CD4-positive, alpha-beta T cell treated with Interleukin-2 at 100 ng/mL for 4 hours (primary cell): ENCODE measurements around the gene ENPP1.
"Not testable (repeated sequence)": the region's sequence is repeated elsewhere in the genome, so short reads cannot be mapped to it uniquely, and the experiment has no call there.

Experiments used
- DNase-seq: peaks from one replicate; pipeline ENCODE4 v3.0.0-alpha.2; 2020; ENCODE audit warnings: low spot score

Gene ENPP1

DNA sequence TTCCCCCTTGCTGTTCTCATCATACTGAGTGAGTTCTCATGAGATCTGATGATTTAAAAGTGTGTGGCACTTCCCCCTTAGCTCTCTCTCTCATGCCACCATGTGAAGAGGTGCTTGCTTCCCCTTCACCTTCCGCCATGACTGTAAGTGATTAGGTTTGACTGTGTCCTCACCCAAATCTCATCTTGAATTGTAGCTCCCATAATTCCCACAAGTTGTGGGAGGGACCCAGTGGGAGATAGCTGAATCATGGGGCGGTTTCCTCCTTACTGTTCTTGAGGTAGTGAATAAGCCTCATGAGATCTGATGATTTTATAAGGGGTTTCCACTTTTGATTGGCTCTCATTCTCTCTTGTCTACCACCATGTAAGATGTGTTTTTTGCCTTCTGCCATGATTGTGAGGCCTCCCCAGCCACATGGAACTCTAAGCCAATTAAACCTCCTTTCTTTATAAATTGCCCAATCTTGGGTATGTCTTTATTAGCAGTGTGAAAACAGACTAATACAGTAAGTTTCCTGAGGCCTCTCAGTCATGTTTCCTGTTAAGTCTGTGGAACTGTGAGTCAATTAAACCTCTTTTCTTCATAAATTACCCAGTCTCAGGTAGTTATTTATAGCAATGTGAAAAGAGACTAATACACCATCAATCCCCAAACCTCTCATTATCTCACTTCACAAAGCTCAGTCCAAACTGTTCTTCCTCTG lies 108.4 kb downstream of the ENPP1 start:
- not testable (repeated sequence) for DNase-seq

DNA sequence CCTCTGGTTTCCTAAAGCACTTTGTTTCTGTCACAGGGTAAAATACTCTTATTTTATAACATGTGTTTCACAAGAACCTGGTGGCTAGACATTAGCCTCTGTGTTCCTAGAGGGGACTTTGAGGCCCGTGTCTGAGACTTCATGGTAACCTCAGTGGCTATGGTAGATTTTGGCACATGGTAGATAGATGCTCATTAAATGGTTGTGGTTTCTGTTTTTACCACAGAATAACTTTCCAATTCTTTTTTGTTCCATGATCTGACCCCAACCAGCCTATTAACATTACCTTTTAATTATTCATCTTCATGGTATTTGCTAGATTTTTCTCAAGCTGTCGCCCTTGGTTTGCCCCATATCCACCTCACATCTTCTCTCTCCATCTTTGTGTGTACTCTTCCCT lies 109.0 kb downstream of the ENPP1 start:
- no peak for DNase-seq

DNA sequence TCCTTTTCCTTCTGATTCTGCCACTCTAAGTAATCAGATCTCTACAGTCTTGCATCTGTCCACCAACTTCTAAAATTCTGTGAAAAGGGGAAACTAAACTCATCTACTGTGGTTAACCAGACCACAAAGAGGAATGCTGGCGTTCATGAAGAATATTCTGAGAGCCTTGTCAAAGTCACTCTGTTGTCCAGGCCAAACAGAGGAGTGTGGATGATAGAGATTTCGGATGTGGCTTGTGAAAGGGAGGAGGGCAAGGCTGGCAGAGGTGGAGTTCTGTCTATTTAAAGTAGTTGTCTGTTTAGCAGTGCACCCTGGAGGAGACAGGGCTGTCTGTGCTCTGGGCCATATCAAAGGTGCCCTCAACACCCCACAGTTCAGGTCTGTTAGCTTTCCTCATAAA lies 109.5 kb downstream of the ENPP1 start:
- DNase-seq: no peak

DNA sequence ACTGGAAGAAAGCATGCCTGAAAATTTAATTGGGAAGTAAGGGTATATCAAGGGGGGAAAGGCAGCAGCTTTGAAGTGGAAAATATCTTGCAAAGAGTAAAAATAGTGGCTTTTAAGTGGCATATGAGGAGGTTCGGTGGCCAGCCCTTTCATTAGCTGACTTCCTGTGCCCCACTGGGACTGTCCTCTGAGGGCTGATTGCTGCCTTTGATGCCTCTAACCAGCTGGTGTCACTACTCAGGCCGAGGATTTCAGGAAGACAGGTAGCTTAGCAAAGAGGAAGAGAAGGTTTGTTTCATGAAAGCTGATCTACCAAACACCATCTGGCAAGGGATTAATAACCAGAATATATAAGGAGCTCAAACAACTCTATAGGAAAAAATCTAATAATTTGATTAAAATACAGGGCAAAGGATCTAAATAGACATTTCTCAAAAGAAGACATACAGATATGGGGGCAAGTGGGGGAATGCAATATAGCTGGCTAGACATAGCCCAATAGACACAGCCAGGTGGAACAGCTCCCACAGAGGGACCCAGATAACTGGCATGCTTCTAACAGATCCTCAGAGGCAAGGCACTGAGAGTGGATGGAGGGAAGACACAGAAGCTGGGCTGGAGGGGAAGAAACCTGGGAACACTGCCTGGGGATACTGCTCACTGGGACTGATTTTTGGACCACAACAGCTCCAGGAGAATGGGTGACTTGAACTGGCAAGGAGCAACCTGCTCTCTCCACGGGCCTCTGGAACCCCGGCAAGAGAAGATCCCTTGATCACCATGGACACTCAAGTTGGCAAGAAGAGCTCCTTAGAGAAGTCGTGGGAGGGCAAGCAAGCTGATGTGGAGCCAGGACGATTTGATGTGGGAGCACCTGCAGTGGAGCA lies 110.2 kb downstream of the ENPP1 start:
- DNase-seq: no peak

DNA sequence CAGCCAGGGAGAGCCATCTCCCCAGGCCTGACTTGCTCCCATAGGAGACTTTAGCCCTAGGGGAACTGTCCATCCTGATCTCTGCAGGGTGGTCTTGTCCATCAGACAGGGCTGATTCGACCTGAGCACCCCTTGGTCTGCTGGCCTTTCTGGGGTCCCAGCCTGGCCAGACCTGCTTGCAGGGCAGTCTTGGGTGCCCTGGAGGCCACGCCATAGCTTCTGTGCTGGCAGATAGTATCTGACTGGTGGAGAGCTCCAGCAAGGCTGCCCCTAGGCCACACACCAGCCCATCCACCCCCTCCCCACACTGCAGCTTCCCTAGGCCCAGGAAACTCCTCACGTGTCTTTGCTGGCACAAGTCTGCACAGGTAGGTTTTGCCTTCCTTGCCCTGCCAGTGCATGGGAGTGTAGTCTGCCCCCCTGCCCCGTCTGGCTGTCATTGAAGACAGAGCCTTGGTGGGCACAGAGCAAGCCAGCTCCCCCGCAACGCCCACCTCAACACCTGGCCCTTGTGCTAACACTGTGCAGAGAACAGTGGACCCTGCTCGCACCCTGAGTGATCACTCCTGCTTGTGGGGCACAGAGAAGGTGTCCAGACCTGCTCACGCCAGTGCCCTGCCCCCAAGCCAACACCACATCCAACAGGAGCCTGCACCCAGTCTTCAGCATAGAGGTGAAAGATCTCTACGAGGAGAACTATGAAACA lies 111.0 kb downstream of the ENPP1 start:
- DNase-seq: no peak

DNA sequence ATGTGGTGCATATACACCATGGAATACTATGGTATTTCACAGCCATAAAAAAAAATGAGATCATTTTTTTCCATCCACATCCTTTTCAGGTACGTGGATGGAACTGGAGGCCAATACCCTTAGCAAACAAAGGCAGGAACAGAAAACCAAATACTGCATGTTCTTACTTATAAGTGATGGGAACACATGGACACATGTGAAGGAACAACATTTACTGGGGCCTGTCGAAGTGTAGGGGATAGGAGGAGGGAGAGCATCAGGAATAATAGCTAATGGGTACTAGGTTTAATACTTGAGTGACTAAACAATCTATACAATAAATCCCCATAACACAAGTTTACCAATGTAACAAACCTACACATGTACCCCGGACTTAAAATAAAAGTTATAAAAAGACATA lies 112.8 kb downstream of the ENPP1 start:
- DNase-seq: no peak

DNA sequence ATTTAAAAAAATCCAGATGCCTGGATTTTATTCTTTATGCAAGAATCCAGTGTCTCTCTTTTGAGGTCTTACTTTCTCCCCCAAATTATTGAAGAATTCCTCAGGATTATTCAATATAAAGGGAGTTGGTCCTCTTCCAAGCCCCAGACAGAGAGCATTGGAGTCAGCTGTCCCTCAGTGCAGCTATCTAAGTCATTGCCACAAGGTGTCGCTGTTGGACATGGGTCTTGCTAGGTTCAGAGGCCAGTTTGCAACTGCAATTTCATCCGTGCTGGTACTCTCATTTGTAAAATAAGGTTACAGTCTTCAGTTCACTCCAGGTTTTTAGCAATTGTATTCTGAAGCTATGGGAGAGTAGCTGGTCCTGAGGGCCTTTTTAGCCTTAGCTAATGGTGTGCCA lies 115.5 kb downstream of the ENPP1 start:
- peak; percentile 23 for DNase-seq

DNA sequence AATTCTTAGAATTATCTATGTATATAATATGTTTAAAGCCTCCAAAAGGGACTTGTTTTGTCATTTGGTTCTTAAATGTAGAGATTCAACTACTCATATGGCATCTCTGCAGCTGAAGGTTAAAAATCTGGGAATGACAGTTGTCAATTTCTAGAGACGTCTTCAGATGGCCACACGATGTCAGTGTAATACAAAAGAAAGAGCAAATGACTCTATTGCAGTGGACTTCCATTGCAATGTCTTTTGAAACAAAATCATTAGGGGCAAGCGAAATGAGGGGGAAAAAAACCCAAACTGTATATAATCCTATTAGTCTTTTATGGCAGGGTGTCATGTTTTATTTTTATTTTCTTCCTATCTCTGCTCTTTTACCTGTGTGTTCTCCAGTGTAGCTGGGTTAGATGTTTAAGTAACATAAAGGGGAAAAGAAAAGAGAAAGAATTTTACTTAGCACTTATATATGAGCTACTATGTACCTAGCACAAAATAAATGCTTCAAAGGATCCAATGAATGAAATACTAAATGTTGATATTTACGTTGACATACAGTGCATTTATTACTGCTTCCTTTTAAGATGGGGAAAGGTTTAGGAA lies 117.2 kb downstream of the ENPP1 start:
- no peak for DNase-seq

DNA sequence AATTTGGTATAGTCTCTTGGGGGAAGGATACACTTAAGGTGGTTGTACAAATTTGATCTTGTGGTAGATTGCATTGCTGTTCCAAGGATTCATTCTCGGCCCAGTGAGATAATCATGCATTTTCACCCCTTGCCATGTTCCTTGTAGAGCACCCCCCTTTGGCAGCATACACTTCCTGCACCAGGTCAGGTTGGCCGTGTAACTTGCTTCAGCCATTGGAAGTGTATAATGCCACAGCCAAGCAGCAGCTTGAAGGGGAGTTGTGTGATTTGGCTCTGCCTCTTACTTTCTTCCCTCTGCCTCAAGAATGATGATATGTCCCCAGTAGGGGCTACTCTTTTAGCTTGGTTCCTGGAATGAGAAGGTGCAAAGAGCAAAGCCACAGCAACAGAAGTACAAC lies 121.4 kb downstream of the ENPP1 start:
- no peak for DNase-seq

DNA sequence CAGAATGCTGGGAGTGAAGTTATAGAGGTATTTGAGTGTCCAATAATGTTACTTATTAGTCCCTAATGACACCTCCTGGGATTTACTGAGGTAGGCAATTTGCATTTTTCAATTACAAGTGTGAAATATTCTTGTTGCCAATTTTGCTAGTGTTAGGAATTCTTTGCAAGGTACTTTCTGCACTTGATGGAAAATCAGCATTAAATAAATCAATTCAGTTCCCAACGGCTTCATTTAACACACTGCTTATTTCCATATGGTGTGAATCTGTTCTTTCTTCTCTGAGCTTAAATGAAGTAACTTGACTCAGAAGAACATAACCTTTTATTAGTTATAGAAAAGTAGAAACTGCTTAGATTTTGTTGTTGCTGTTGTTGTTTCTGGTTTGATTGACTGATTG lies 122.2 kb downstream of the ENPP1 start:
- DNase-seq: no peak

DNA sequence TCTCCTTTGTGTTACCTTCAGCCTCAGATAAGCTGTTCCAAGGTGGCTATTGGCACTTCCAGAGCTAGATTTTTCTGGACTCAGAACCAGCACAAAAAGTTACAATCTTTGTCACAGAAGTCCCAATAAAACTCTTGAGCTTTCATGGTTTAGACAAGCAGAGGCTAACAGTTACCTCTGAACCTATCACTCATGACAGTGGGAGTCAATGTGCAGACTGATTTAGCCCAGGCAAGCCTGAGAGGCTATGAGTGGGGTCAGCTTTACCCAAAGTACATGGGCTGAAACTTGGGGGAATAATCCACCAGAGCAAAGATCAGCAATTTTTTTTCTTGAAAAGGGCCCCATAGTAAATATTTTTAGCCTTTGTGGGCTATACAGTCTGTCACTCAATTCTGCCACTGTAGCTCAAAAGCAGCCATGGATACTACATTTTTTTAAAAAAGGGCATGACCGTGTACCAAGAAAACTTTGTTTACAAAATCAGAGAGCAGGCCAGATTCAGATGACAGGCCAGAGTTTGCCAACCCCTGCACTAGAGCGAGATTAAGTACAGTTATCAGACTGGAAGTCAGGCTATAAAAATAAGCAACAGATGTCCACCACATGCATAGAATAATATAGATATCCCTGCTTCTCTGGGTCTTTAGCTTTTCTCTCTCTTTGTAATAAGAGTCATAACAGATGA lies 123.4 kb downstream of the ENPP1 start:
- DNase-seq: no peak

DNA sequence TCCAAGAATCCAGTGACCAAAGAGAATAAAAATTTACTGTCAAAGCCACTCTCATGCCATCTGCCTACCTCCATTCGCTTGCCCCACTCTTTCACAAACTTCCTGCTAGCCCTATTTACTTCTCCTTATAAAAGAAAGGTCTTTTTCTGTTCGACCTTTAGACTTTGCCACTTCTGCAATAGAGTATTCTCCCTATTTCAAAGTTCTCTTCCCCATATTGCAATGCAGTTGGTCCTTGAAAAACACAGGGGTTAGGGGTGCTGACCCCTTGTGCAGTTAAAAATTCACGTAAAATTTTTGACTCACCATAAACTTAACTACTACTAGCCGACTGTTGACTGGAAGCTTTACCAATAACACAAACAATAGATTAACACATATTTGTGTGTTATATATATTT lies 128.3 kb downstream of the ENPP1 start:
- DNase-seq: no peak

DNA sequence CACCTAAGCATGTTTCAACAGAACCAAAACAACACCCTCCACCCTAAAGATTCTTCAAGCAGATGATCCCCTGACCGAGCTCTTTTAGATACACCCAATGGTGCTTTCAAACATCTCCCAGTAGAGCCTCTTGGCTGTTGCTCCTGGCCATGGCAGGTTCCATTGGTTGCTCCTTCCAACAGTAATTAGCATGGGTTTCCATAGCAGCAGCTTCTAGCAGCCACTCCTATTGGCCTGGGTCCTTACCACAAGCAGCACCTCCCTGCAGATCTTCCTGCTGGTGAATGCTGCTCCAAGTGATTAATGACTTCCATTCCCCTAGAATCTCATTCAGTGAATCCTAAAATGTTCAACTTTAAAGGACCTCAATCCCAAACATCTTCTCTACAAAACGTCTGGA lies 129.4 kb downstream of the ENPP1 start:
- no peak for DNase-seq

DNA sequence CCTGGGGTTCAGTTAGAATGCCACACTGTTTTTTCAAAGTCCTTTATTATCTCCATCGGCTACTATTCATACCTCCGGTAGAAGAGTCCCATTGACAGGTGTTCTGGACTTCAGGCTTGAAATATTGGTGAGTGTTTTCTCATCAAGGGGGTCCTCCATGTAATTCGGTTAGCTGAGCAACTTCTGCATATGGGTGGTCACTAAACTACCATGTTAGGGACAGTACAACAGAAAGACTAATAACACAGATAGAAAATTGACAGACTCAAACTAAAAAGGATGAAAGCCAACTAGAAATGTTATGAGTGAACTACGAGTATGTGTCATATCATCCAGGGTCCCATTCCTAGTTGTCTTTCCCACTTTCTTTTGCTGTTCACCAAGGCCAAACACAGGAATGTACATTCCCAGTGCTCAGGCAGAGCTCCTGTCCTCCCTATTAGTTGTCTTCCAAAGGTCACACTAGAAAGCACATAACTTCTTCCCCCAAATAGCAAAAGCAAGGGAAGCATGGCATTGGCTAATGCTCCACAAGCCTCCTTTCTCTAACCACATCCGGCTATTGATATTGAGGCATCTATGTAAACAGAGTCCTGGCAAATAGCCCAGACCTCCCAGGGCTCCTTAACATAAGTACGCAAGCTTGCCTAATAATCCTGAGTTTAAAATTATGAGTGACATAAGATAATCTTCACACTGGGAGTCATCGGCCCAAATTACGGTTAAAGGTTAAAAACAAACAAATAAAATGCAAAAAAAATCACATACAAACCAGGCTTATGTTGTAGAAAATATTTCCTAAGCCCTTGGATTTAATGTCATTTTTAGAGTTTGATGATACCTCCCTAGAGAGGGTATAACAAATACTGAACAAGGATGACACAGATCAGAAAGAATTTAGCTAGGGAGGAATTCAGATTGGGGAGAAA lies 130.1 kb downstream of the ENPP1 start:
- no peak for DNase-seq
